Measurements from ENCODE around the gene TBC1D14. TPM values are rescaled to one million over a fixed set of nuclear protein-coding genes. Genes with fewer than 3 reads are reported as not detected.

TBC1D14 gene
- total and polyA plus RNA-seq, 9 of the 15 experiments (the other 6 are each of a cell fraction or from before 2014, with no cell fraction given): 2.1 to 59.6 (median 44.8) TPM

GRCh38 chr4:6974138-6974848, 64.7 kb downstream of the TBC1D14 start (continued):
- TF ChIP-seq CTCF (IDR thresholded peaks at IDR 0.05 in 2 of 3, conservative IDR thresholded peaks at IDR 0.05 in 1 of 3; ENCODE audit: insufficient read depth in 2 of 3, low read depth in 1 of 3, low read length in 3 of 3) (peak; percentile 85 to 95 (median 86)), MAFG (tag; conservative IDR thresholded peaks at IDR 0.05) (peak; percentile 91), LEF1 (IDR thresholded peaks at IDR 0.05) (peak; percentile 85), FOXK2 (conservative IDR thresholded peaks at IDR 0.05 in 1 of 2, IDR thresholded peaks at IDR 0.05 in 1 of 2; ENCODE audit: low read depth in 2 of 2) (0 out of 4 replicates have a peak, but pooled peaks of 1 of the 2 experiments have one; percentile 29), SAP30 (IDR thresholded peaks at IDR 0.05; ENCODE audit: borderline replicate concordance, insufficient read depth, low read depth, low read length, poor library complexity, severe bottlenecking) (no peak), ZNF408 (CRISPR knock-in tag; IDR thresholded peaks at IDR 0.05; ENCODE audit: low read depth) (no peak), MAFK (IDR thresholded peaks at IDR 0.05; ENCODE audit: low read length) (peak; percentile 81), YY1 (IDR thresholded peaks at IDR 0.05; ENCODE audit: borderline replicate concordance in 1 of 3, control insufficient read depth in 1 of 3, extremely low read depth in 1 of 3, insufficient read depth in 3 of 3, insufficient read length in 1 of 3, insufficient replicate concordance in 2 of 3, low read depth in 1 of 3, low read length in 2 of 3) (peak in 1 of 3 experiments; percentile 43), ESRRB (CRISPR knock-in tag; IDR thresholded peaks at IDR 0.05; ENCODE audit: borderline replicate concordance) (no peak), JUNB (CRISPR knock-in tag; conservative IDR thresholded peaks at IDR 0.05) (no peak), NFATC3 (IDR thresholded peaks at IDR 0.05) (no peak), ZNF592 (IDR thresholded peaks at IDR 0.05) (peak; percentile 41; the same call in 1 of the 2 replicates), ZNF696 (CRISPR knock-in tag; conservative IDR thresholded peaks at IDR 0.05) (no peak), XRCC5 (IDR thresholded peaks at IDR 0.05; ENCODE audit: low read depth, low read length) (peak; percentile 76), RCOR1 (IDR thresholded peaks at IDR 0.05; ENCODE audit: borderline replicate concordance in 1 of 2, low read depth in 2 of 2, low read length in 2 of 2) (peak in 1 of 2 experiments; percentile 73; a peak in 2 of 4 replicates), TAF9B (IDR thresholded peaks at IDR 0.05; ENCODE audit: partially characterized antibody) (peak; percentile 36), ZNF263 (CRISPR knock-in tag; IDR thresholded peaks at IDR 0.05; ENCODE audit: borderline replicate concordance) (no peak), ZNF778 (CRISPR knock-in tag; IDR thresholded peaks at IDR 0.05) (no peak), HMGN3 (IDR thresholded peaks at IDR 0.05; ENCODE audit: borderline replicate concordance, extremely low read depth, insufficient read length, low read depth, low read length) (no peak)
- TF ChIP-seq, protein P1, sequence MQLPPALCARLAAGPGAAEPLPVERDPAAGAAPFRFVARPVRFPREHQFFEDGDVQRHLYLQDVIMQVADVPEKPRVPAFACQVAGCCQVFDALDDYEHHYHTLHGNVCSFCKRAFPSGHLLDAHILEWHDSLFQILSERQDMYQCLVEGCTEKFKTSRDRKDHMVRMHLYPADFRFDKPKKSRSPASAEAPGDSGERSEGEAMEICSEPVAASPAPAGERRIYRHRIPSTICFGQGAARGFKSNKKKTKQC (CRISPR knock-in tag; IDR thresholded peaks at IDR 0.05): no peak

All from K562 (cell line).